Mesothelial cell of epicardium (in vitro differentiated cells): Measurements from ENCODE around the gene CLIC1. TPM values are rescaled to one million over a fixed set of nuclear protein-coding genes. Genes with fewer than 3 reads are reported as not detected.

Experiments
- DNase-seq, 2 experiments: peaks; one replicate each; pipeline ENCODE4 v3.0.0; 2021; ENCODE audit warnings: low spot score in 2 of 2; ENCODE audit not compliant: unreplicated experiment in 2 of 2
- H3K27ac Mint-ChIP-seq: 2 replicates; pipeline ENCODE4 v1.8.0; 2021; ENCODE audit warnings: mixed read lengths
- H3K27me3 Mint-ChIP-seq: 2 replicates; pipeline ENCODE4 v1.8.0; 2021; ENCODE audit warnings: low read depth, mixed read lengths
- H3K36me3 Mint-ChIP-seq: 2 replicates; pipeline ENCODE4 v1.8.0; 2021; ENCODE audit warnings: mixed read lengths
- H3K4me1 Mint-ChIP-seq: 2 replicates; pipeline ENCODE4 v1.8.0; 2021; ENCODE audit warnings: mixed read lengths
- H3K4me3 Mint-ChIP-seq: 2 replicates; pipeline ENCODE4 v1.8.0; 2021; ENCODE audit warnings: mild to moderate bottlenecking, moderate library complexity, mixed read lengths
- H3K9me3 Mint-ChIP-seq: 2 replicates; pipeline ENCODE4 v1.8.0; 2021; ENCODE audit warnings: mixed read lengths
- CTCF ChIP-seq: fragments of 200-600 bp; sonication (generic); IDR thresholded peaks from one replicate; pipeline ENCODE4 v1.5.0; 2021; ENCODE audit warnings: antibody characterized with exemption; ENCODE audit not compliant: unreplicated experiment
- total RNA-seq: library from RNA; stranded (reverse); gene quantifications from 3 replicates; pipeline ENCODE4 v1.2.1, GENCODE V29; 2021

The CLIC1 gene
- total RNA-seq, 1 donor from 2014 or later = 133 TPM

- Mint-ChIP-seq H3K27ac (peak overlapping the region; percentile 3), H3K27me3 (no peaks in the 10 kb centered on the region), H3K9me3 (no peaks in the 10 kb centered on the region), H3K4me1 (peaks cover 21% of the 10 kb centered on the region), H3K4me3 (no peak overlapping the region), H3K36me3 (peaks cover 33% of the 10 kb centered on the region)
- DNase-seq = no peak
- TF ChIP-seq CTCF = no peak
These were observed 10.6 kb downstream of the CLIC1 start for GRCh38 chr6:31725502-31726350.

GRCh38 chr6:31723980-31724691, 12.2 kb downstream of the CLIC1 start:
- H3K27me3 Mint-ChIP-seq = no peaks in the 10 kb centered on the region
- H3K36me3 Mint-ChIP-seq = peaks cover 30% of the 10 kb centered on the region
- no peak overlapping the region for H3K4me3 Mint-ChIP-seq
- H3K9me3 Mint-ChIP-seq = no peaks in the 10 kb centered on the region
- H3K27ac Mint-ChIP-seq = peak overlapping the region; percentile 47
- no peak for DNase-seq
- peaks cover 19% of the 10 kb centered on the region for H3K4me1 Mint-ChIP-seq
- no peak for TF ChIP-seq CTCF

GRCh38 chr6:31723245-31723979, 12.9 kb downstream of the CLIC1 start, which contains the start of gene MPIG6B:
MPIG6B (plus strand) TSS chr6:31723373; CDS start chr6:31723384, 11 bp downstream.
- H3K27me3 Mint-ChIP-seq = no peaks in the 10 kb centered on the region
- H3K27ac Mint-ChIP-seq = peak within 1 kb of the TSS; percentile 47
- no peaks in the 10 kb centered on the region for H3K9me3 Mint-ChIP-seq
- peaks cover 28% of the 10 kb centered on the region for H3K36me3 Mint-ChIP-seq
- H3K4me1 Mint-ChIP-seq = peaks cover 18% of the 10 kb centered on the region
- TF ChIP-seq CTCF = no peak
- H3K4me3 Mint-ChIP-seq = no peak within 1 kb of the TSS
- no peak for DNase-seq

DNA sequence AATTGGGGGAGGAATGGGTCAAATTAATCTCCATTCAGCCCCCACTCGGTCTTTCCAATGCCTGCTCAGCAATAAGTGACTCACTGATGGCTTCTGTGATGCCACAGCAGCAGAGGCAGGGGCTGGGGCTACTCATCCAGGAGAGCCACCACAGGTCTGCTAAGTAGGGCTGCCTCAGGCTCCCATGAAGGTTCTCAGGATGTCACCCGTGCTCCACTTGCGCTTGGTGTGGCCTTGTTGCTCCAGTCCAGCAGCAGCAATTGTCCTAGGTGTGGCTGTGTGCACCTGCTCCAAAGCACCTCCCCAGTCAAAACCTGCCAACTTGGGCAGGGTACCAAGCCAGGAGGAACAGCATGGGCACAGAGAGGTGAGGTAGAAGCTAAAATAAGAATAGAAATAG, 14.2 kb downstream of the CLIC1 start:
- peaks cover 26% of the 10 kb centered on the region for H3K4me1 Mint-ChIP-seq
- no peak for TF ChIP-seq CTCF
- no peak overlapping the region for H3K27ac Mint-ChIP-seq
- no peak for DNase-seq
- H3K27me3 Mint-ChIP-seq = no peaks in the 10 kb centered on the region
- H3K4me3 Mint-ChIP-seq = no peak overlapping the region
- no peaks in the 10 kb centered on the region for H3K9me3 Mint-ChIP-seq
- peaks cover 21% of the 10 kb centered on the region for H3K36me3 Mint-ChIP-seq

GRCh38 chr6:31721351-31722020, 14.8 kb downstream of the CLIC1 start, which contains the start of gene LY6G6C:
LY6G6C (minus strand) TSS chr6:31721746; CDS start chr6:31721679, 67 bp downstream.
- H3K36me3 Mint-ChIP-seq = peaks cover 15% of the 10 kb centered on the region
- no peak for DNase-seq
- no peaks in the 10 kb centered on the region for H3K27me3 Mint-ChIP-seq
- H3K27ac Mint-ChIP-seq = peak within 1 kb of the TSS; percentile 14
- TF ChIP-seq CTCF = no peak
- H3K9me3 Mint-ChIP-seq = no peaks in the 10 kb centered on the region
- H3K4me3 Mint-ChIP-seq = no peak within 1 kb of the TSS
- peaks cover 26% of the 10 kb centered on the region for H3K4me1 Mint-ChIP-seq
